HepG2 (cell line): ENCODE results near the gene HSD3B7. TPM values are rescaled to one million over a fixed set of nuclear protein-coding genes. Genes with fewer than 3 reads are reported as not detected.

ENCODE experiments used
- CC2D1A ChIP-seq: sonication (generic); formaldehyde crosslinking; IDR thresholded peaks from 2 replicates; pipeline ENCODE4 v1.8.1; 2023; ENCODE audit warnings: mild to moderate bottlenecking, missing genetic modification reagents
- HDAC1 ChIP-seq: sonication (generic); formaldehyde crosslinking; IDR thresholded peaks from 2 replicates; pipeline ENCODE4 v1.5.1; 2020; ENCODE audit warnings: mild to moderate bottlenecking, missing genetic modification reagents
- NFRKB ChIP-seq: fragments of 450-650 bp; IDR thresholded peaks from 2 replicates; pipeline ENCODE4 v1.6.1; 2017
- NONO ChIP-seq, 2 experiments: fragments of 450-650 bp in 1 of 2; sonication (generic) in 1 of 2; formaldehyde crosslinking in 1 of 2; IDR thresholded peaks in 1 of 2; conservative IDR thresholded peaks in 1 of 2; 2 replicates each; pipeline versions ENCODE4 v1.6.1 to v1.8.0; 2017 to 2022; ENCODE audit warnings: mild to moderate bottlenecking in 1 of 2, missing genetic modification reagents in 1 of 2, moderate library complexity in 1 of 2
- SCMH1 ChIP-seq: sonication (generic); formaldehyde crosslinking; IDR thresholded peaks from 2 replicates; pipeline ENCODE4 v1.9.0; 2021; ENCODE audit warnings: missing genetic modification reagents, mild to moderate bottlenecking, borderline replicate concordance
- SRSF4 ChIP-seq: fragments of 200-400 bp; formaldehyde crosslinking; IDR thresholded peaks from one replicate; pipeline ENCODE4 v1.6.1; 2018; ENCODE audit warnings: mild to moderate bottlenecking, low read depth, low read length, moderate library complexity; ENCODE audit not compliant: poor library complexity, severe bottlenecking
- SYNCRIP ChIP-seq: fragments of 200-400 bp; formaldehyde crosslinking; IDR thresholded peaks from 2 replicates; pipeline ENCODE4 v1.6.1; 2018; ENCODE audit warnings: mild to moderate bottlenecking, low read depth, low read length; ENCODE audit not compliant: insufficient read depth
- TBX2 ChIP-seq: sonication (generic); formaldehyde crosslinking; IDR thresholded peaks from 2 replicates; pipeline ENCODE4 v1.5.0; 2020; ENCODE audit warnings: missing genetic modification reagents, mild to moderate bottlenecking, borderline replicate concordance
- TOPORS ChIP-seq: sonication (generic); formaldehyde crosslinking; IDR thresholded peaks from 2 replicates; pipeline ENCODE4 v1.8.0; 2023; ENCODE audit warnings: mild to moderate bottlenecking, missing genetic modification reagents
- ZBTB38 ChIP-seq: sonication (generic); formaldehyde crosslinking; IDR thresholded peaks from 2 replicates; pipeline ENCODE4 v1.5.1; 2020; ENCODE audit warnings: mild to moderate bottlenecking, missing genetic modification reagents
- ZBTB7B ChIP-seq: sonication (generic); formaldehyde crosslinking; IDR thresholded peaks from 2 replicates; pipeline ENCODE4 v1.4.0; 2020; ENCODE audit warnings: missing genetic modification reagents
- ZFP36L2 ChIP-seq: sonication (generic); formaldehyde crosslinking; IDR thresholded peaks from 2 replicates; pipeline ENCODE4 v1.4.0; 2020; ENCODE audit warnings: missing genetic modification reagents
- ZNF160 ChIP-seq: sonication (generic); formaldehyde crosslinking; IDR thresholded peaks from 2 replicates; pipeline ENCODE4 v1.8.0; 2022; ENCODE audit warnings: mild to moderate bottlenecking, inconsistent platforms, missing genetic modification reagents
- ZNF7 ChIP-seq: IDR thresholded peaks from 2 replicates; pipeline ENCODE4 v1.6.1; 2016; ENCODE audit warnings: missing biosample characterization, missing genetic modification reagents
- polyA plus RNA-seq, 8 experiments: library from polyadenylated mRNA; depleted of rRNA in 3 of 8; stranded (reverse) in 7 of 8; unstranded in 1 of 8; fragments of >200 nt; fragmentation: Illumina TruSeq in 4 of 8; extraction: Trizol in 4 of 8; gene quantifications; 2 replicates each; pipeline versions ENCODE4 v1.2.1 to v1.2.3, GENCODE V29; 2011 to 2016; ENCODE audit warnings: low read depth in 4 of 8, missing spikeins in 1 of 8, mixed read lengths in 1 of 8; ENCODE audit not compliant: insufficient read depth in 1 of 8
- total RNA-seq, 5 experiments: library from RNA; depleted of rRNA; stranded (reverse); fragments of >200 nt; fragmentation: Illumina TruSeq; extraction: Trizol; gene quantifications; 2 replicates each; pipeline ENCODE4 v1.2.3, GENCODE V29; 2016; ENCODE audit warnings: low read depth in 1 of 5
- TF ChIP-seq, protein P1 (sequence below): IDR thresholded peaks from 2 replicates; pipeline ENCODE4 v1.6.1; 2016; ENCODE audit warnings: low read depth, control low read depth
- TF ChIP-seq, protein P2 (sequence below): sonication (generic); formaldehyde crosslinking; IDR thresholded peaks from 2 replicates; pipeline ENCODE4 v1.4.0; 2020; ENCODE audit warnings: missing genetic modification reagents; ENCODE audit errors: not compliant biosample characterization
- TF ChIP-seq, protein P3 (sequence below): sonication (generic); formaldehyde crosslinking; IDR thresholded peaks from 2 replicates; pipeline ENCODE4 v1.5.0; 2020; ENCODE audit warnings: missing genetic modification reagents, mild to moderate bottlenecking, borderline replicate concordance
- TF ChIP-seq, protein P4 (sequence below): sonication (generic); formaldehyde crosslinking; IDR thresholded peaks from 2 replicates; pipeline ENCODE4 v1.9.0; 2021; ENCODE audit warnings: missing genetic modification reagents, borderline replicate concordance
- TF ChIP-seq, protein P5 (sequence below): sonication (generic); formaldehyde crosslinking; conservative IDR thresholded peaks from 2 replicates; pipeline ENCODE4 v1.8.1; 2023; ENCODE audit warnings: missing genetic modification reagents
- TF ChIP-seq, protein P6 (sequence below): IDR thresholded peaks from 2 replicates; pipeline ENCODE4 v1.6.1; 2018; ENCODE audit warnings: missing genetic modification reagents, mild to moderate bottlenecking, missing compliant biosample characterization

The HSD3B7 gene
- total and polyA plus RNA-seq, 2 of the 13 experiments (the other 11 are each of a cell fraction or from before 2014, with no cell fraction given), result 32.9 to 69.7 TPM

DNA sequence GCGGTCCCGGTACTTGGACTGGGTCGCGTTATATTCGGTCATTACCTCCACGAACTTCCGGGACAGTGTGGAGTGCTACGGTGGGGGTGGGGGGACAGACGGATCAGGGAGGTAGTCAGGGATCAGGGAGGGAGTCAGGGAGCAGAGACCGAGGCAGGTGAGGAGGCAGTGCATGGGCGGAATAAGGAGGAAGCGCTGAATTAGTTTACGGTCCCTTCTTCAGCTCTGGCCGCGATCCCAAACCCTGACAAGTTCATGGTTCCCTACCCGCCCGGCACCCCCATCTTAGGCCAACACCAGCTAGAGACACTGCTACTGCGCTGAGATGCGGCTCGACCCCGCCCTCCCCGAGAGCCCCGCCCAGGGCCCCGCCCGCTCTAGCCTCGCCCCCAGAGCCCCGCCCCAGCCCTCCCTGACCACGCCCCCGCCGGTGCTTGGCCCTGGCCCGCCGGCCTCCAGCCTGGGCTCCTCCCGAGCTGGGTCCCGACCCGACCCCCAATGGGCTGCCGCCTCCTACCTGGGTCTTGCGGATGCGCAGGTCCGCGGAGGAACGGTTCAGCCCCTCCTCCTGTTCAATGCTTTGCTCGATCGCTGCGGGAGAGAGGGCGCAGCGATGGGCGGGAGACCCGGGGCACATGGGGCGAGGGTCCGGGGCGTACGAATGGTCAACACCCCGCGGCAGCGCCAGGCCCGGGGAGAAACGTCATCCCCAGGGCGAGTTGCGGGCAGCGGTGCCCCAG is 12.1 kb downstream of the HSD3B7 start (continued):
- TF ChIP-seq, protein P1, sequence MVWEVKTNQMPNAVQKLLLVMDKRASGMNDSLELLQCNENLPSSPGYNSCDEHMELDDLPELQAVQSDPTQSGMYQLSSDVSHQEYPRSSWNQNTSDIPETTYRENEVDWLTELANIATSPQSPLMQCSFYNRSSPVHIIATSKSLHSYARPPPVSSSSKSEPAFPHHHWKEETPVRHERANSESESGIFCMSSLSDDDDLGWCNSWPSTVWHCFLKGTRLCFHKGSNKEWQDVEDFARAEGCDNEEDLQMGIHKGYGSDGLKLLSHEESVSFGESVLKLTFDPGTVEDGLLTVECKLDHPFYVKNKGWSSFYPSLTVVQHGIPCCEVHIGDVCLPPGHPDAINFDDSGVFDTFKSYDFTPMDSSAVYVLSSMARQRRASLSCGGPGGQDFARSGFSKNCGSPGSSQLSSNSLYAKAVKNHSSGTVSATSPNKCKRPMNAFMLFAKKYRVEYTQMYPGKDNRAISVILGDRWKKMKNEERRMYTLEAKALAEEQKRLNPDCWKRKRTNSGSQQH (CRISPR knock-in tag), result no peak; the same call in 1 of the 2 replicates
- TF ChIP-seq HDAC1 (CRISPR knock-in tag) (peak; percentile 87), SRSF4 (no peak), NFRKB (no peak), ZNF160 (CRISPR knock-in tag) (peak; percentile 40; the same call in 1 of the 2 replicates), SCMH1 (CRISPR knock-in tag) (no peak), CC2D1A (no peak), ZNF7 (CRISPR knock-in tag) (0 out of 2 replicates have a peak, but pooled peaks have one; percentile 5), ZBTB7B (CRISPR knock-in tag) (peak; percentile 90; the same call in 1 of the 2 replicates), ZBTB38 (CRISPR knock-in tag) (0 out of 2 replicates have a peak, but pooled peaks have one; percentile 61), TBX2 (CRISPR knock-in tag) (no peak; the same call in 1 of the 2 replicates), TOPORS (CRISPR knock-in tag) (peak; percentile 73), SYNCRIP (no peak), ZFP36L2 (CRISPR knock-in tag) (no peak), NONO (IDR thresholded peaks at IDR 0.05) (no peak), NONO (CRISPR knock-in tag; conservative IDR thresholded peaks at IDR 0.05) (peak; percentile 53)
- TF ChIP-seq, protein P2, sequence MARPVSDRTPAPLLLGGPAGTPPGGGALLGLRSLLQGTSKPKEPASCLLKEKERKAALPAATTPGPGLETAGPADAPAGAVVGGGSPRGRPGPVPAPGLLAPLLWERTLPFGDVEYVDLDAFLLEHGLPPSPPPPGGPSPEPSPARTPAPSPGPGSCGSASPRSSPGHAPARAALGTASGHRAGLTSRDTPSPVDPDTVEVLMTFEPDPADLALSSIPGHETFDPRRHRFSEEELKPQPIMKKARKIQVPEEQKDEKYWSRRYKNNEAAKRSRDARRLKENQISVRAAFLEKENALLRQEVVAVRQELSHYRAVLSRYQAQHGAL (CRISPR knock-in tag), result peak; percentile 59
- TF ChIP-seq, protein P3, sequence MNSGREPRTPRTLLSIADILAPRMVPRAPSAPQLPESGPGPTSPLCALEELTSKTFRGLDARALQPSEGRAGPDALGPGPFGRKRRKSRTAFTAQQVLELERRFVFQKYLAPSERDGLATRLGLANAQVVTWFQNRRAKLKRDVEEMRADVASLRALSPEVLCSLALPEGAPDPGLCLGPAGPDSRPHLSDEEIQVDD (CRISPR knock-in tag), result peak; percentile 31; the same call in 1 of the 2 replicates
- TF ChIP-seq, protein P4, sequence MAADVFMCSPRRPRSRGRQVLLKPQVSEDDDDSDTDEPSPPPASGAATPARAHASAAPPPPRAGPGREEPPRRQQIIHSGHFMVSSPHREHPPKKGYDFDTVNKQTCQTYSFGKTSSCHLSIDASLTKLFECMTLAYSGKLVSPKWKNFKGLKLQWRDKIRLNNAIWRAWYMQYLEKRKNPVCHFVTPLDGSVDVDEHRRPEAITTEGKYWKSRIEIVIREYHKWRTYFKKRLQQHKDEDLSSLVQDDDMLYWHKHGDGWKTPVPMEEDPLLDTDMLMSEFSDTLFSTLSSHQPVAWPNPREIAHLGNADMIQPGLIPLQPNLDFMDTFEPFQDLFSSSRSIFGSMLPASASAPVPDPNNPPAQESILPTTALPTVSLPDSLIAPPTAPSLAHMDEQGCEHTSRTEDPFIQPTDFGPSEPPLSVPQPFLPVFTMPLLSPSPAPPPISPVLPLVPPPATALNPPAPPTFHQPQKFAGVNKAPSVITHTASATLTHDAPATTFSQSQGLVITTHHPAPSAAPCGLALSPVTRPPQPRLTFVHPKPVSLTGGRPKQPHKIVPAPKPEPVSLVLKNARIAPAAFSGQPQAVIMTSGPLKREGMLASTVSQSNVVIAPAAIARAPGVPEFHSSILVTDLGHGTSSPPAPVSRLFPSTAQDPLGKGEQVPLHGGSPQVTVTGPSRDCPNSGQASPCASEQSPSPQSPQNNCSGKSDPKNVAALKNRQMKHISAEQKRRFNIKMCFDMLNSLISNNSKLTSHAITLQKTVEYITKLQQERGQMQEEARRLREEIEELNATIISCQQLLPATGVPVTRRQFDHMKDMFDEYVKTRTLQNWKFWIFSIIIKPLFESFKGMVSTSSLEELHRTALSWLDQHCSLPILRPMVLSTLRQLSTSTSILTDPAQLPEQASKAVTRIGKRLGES, result no peak
- TF ChIP-seq, protein P5, sequence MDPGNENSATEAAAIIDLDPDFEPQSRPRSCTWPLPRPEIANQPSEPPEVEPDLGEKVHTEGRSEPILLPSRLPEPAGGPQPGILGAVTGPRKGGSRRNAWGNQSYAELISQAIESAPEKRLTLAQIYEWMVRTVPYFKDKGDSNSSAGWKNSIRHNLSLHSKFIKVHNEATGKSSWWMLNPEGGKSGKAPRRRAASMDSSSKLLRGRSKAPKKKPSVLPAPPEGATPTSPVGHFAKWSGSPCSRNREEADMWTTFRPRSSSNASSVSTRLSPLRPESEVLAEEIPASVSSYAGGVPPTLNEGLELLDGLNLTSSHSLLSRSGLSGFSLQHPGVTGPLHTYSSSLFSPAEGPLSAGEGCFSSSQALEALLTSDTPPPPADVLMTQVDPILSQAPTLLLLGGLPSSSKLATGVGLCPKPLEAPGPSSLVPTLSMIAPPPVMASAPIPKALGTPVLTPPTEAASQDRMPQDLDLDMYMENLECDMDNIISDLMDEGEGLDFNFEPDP (CRISPR knock-in tag), result no peak
- TF ChIP-seq, protein P6, sequence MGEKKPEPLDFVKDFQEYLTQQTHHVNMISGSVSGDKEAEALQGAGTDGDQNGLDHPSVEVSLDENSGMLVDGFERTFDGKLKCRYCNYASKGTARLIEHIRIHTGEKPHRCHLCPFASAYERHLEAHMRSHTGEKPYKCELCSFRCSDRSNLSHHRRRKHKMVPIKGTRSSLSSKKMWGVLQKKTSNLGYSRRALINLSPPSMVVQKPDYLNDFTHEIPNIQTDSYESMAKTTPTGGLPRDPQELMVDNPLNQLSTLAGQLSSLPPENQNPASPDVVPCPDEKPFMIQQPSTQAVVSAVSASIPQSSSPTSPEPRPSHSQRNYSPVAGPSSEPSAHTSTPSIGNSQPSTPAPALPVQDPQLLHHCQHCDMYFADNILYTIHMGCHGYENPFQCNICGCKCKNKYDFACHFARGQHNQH (CRISPR knock-in tag), result peak; percentile 55; the same call in 1 of the 2 replicates
